HG03442 (cell line): ENCODE results near the gene IMMT.
"Not testable (repeated sequence)": the region's sequence is repeated elsewhere in the genome, so short reads cannot be mapped to it uniquely, and the experiment has no call there.

ENCODE experiments used
- ATAC-seq: cut with Tn5 transposase; IDR thresholded peaks from one replicate; pipeline ENCODE4 v1.9.1; 2021; ENCODE audit warnings: mild to moderate bottlenecking, moderate library complexity; ENCODE audit not compliant: unreplicated experiment

Gene IMMT

DNA sequence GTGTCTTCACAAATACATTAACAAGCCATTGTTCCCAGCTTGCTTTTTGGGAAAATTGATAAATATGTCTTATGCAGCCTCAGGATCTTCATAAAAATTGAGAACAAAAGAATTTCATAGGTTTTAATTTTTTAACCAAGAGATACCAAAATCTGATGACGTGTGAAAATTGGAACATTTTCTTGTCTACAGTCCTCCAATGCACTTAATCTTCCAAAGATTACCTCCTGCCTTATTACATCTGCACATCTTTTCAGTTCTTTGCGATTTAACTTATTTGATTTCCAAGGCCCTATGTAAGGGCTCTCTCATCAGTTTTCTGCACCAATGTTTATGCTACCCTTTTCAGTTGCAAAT is 7.1 kb upstream of the IMMT start:
- ATAC-seq = no peak

DNA sequence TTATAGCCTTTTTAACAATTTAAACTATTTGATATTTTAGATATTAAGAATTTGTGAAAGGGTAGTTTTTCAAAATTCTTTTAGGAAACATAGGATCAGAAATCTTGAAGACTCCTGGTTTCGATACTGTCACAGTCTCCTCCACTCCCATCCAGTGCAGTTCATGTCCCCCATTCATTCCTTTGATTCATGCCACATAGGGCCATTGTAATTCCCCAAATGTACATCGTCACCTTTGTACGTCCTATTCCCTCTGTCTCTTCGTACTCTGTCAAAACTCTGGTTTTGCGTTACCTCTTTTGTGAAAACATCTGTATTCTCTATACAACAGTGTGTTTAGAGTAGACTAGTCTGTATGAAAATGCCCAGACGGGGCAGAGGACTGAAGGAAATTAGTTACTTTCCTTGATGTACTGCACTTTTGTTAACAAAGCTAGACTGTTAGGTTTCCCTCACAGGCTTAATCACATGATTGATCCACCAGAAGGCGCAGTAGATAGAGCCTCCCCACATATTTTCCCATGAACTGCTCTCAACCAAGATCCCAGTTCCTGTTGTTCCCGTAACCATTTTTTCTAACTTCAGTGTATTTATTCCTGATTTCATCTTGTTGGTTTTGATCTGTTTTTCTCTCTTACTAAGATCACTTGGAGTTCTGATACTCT is 6.5 kb upstream of the IMMT start:
- ATAC-seq = no peak

DNA sequence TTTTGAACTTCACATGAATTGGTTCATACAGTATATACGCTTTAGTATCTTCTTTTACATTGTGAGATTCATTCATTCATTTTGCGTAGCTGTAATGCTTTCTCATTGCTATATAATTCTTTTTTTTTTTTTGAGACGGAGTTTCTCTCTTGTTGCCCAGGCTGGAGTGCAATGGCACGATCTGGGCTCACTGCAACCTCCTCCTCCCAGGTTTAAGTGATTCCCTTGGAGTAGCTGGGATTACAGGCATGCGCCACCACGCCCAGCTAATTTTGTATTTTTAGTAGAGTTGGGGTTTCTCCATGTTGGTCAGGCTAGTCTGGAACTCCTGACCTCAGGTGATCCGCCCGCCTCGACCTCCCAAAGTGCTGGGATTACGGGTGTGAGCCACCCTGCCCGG is 5.3 kb upstream of the IMMT start:
- not testable (repeated sequence) for ATAC-seq

DNA sequence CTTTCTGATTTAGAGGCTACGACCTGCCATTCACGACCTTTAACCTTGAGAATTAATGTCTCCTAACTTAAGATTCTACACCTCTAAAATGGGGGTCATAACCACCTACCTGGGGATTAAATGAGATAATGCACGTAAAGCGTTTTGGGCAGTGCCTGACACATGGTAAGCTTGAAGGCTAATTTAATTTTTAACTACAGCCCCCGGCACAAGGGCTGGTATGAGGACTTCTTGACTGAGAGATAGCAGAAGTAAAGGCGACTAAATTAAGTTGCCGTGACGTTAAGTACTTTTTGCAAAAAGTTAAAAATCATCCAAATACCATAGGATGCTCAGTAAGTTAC is 4.5 kb upstream of the IMMT start:
- no peak for ATAC-seq

DNA sequence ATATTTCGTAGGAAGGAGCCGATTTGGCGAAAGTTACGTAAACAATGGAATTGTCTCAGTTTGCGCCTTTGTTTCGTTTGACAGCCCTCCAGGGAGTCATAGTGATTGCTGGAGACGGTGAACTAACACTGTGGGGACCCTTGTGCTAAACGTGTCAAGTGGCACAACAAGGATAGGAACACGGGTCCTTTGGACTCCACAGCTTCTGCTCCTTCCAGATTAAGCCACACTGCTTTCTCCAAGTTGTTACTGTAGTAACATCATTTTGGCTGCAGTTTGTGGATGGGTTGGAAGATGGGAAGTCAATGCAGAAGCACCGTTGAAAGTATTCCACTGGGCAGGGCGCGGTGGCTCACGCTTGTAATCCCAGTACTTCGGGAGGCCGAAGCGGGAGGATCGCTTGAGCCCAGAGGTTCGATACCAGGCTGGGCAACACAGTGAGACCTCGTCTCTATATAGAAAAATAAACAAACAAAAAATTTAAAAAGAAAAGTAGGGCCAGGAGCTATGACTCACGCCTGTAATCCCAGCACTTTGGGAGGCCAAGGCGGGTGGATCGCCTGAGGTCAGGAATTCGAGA is 636 bp upstream of the IMMT start:
- ATAC-seq = no peak

DNA sequence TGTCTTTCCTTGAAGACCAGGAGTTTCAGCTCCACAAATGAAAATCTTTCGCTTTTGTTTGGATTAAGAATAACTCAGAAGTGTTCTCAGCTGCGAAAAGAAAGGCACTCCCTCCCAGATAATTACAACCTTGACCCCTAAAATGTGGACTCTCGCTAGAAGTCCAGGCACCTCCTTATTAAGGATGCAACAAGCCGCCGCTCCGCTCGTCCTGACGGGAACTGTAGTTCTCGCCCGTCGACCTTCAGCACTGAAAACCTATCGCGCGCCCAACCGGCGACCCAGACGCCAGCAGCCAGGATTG is 559 bp downstream of the IMMT start:
- no peak for ATAC-seq

DNA sequence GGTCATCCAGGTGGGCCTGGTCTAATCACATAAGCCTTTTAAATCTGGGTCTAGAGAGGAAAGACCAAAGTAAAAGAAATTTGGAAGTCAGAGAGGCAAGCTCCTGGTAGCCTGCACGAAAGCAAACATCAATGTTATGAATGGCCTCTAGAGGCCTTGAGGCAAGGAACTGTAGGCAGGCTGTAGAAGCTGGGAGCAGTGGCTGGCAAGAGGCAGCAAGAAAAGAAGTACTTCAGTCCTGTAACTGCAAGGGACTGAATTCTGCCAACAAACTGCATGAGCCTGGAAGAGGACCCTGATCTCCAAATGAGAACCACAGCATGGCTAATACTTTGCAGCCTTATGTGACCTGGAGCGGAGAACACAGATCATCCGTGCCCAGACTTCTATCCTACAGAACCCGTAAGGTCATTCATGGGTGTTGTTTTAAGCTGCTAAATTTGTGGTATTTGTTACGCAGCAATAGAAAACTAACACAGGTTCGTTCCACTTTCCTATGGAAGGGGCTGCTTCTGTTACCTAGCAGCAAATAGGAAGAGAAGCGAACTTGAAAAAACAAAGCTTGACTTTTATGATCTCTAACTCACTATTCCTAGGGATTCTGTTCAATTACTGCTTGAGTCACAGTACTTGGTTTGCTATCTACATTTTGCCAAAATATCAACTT is 1.2 kb downstream of the IMMT start:
- no peak for ATAC-seq

DNA sequence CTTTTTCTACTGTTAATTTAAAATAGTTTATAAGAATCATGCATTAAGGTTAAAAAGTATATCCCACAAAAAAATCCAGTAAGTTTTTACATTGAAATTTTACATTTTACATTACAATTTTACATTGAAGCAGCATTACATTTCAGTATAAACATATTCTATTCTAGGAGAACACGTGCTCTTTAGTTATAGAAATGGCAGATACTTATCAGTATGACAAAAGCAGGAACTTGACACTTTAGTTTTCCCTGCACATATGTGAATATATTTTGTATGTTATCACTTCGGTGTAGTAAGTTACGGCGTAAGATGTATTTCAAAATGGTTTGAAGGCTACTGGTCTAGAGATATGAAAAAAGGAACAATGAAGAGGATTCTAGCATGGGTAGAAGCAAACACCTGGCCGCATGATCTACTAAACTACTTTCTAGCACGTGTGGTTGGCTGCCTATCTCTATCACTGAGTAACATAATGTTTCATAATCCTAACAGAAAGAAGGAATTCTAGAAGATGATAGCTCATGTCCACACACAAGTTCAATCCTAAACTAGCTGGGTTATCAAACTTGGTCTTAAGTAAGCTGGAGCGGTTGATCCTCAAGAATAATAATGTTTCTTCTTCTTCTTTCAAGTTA is 5.4 kb downstream of the IMMT start:
- no peak for ATAC-seq

DNA sequence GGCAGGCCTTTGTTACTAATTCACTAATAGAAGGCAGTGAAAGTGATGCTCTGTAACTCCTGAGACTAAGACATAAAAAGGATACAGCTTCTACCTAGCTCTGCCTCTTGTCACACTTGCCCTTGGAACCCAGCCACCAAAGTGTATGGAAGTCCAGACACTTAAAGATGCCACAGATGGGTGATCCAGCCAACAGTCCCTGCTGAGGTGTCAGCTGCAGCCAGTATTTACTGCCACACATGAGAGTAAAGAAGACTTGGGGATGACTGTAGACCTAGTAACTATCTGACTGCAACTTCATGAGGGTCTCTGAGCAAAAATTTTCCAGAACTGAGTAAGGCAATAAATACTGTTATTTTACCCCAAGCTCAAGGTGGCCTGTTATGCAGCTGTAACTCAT is 8.8 kb downstream of the IMMT start:
- no peak for ATAC-seq

DNA sequence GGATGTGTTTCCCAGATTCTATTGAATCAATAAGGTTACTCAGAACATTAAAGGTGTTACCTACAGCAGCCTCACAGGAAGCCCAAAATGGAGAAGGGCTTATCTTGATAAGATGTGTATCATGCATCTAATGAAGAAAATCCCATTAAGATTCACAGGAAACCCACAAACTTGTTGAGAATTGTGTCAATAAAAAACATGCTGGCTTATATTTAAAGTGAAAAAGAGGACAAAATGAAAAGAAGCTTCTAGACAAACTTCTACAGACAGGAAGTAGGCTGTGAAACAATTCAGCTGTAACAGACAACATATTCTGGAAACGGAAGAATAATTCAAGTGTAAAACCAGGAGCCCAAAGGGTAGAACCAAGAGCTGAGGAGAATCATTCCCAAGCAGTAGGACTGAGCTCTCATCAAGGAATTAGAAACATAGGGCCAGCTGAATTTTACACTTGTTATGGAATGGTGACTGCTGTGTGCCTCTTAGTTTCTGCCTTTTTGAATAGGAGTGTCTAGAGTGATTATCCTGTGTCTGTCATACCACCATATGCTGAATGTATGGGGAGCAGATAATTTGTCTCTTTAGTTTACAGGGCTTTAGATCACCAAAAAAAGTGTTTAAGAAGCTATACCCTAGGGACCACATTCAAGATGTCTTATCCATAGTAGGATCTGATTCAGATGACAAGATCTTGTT is 9.6 kb downstream of the IMMT start:
- ATAC-seq = no peak

DNA sequence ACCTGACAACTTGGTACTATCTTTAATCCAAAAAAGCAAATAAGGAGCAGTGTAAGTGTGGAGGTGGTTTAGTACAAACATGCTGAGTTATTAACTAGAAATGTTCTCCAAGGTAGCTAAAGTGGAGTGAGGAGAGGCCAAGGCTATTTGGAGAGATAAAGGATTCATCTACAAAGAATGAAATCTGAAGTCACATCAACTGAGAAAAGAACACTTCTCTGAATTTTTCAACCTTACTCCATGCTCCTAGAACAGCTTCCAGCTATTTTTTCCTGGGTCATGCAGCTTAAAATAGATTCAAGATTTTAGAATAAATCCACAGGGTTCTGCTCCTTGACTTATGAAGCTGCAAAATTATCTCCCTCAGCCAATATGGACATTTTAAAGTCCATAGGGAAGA is 18.7 kb downstream of the IMMT start:
- ATAC-seq = no peak

DNA sequence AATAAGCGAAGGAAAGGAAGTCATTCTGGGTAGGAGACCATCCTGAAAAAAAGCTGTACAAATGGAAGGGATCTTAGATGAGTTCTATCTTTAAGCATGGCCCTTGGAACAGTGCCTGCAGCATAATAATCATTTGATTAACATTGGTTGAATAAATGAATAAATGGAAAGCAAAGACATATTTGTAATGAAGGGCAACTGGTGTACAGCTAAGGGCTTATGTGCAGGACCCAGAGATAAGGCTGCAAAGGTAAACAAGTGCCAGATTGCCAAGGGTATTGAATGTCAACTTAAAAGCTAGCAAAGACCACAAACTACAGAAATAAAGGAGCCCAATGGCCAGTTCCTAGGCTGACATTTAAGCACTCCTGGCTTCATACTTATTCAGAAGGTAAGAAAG is 19.4 kb downstream of the IMMT start:
- no peak for ATAC-seq

DNA sequence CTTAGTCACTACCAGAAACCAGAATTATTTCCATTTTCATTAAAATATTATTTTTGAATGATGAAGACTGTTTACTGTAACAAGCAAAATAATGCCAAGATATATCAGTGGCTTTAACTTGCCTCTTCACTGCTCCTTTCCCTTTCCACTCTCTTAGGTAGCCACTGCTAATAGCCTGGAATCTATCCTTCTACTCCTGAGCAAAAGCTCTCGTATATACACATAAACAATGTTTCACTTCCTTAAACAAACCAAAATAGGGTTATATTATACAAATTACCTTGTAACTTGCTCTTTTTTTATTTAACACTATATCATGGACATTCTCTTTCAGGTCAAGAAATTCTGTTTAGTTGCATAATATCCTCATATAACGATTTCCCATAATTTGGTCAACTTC is 20.8 kb downstream of the IMMT start:
- ATAC-seq = no peak

DNA sequence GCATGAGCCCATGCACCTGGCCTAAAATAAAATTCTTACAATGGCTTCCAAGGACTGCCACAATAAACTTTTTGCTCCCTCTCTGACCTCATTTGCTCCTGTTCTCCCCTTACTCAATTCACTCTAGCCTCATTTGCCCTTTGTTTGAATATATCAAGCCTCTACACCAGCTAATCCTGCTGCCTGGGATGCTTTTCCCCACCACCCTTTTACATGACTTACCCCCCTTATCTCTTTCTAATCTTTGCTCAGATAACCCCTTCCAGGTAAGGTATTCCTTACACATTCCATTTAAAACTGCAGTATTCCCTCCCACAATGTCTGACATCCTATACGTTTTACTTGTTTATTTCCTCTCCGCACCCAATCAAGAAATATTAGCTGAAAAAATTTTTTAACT is 22.7 kb downstream of the IMMT start:
- no peak for ATAC-seq

DNA sequence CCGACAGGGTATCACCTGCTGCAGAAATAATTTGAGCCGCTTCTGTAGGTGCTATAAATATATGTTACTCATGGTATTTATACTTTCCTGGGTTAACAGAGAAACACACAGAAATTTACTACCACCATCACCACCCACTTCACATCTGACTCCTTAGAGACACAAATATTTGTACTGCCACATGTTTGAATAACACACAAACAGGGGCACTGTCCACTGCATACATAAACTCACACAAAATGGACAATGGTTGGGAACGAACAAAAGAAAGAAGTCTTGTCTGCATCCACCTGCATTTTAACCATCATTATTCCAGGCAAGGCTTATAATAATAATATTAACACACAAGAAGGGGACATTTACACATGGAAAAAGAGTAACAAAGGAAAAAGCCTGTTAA is 24.0 kb downstream of the IMMT start:
- no peak for ATAC-seq

DNA sequence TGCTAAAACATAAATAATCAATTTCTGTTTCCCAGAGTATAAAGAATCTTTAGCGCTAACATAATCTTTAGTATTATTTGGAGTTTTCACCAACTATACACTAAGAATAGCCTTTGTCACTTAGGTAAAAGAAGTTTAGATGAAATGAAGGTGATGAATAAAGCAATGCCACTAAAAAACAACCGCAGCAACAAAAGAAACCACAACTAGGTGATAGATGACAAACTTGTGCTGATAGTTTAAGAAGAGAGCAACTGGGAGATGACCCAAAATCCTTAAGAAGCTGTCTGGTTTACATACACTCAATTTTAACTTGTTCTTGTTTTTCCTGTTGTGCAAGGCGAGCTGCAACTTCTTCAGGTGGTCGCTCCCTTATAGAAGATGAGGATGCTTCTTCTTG is 24.8 kb downstream of the IMMT start:
- no peak for ATAC-seq

DNA sequence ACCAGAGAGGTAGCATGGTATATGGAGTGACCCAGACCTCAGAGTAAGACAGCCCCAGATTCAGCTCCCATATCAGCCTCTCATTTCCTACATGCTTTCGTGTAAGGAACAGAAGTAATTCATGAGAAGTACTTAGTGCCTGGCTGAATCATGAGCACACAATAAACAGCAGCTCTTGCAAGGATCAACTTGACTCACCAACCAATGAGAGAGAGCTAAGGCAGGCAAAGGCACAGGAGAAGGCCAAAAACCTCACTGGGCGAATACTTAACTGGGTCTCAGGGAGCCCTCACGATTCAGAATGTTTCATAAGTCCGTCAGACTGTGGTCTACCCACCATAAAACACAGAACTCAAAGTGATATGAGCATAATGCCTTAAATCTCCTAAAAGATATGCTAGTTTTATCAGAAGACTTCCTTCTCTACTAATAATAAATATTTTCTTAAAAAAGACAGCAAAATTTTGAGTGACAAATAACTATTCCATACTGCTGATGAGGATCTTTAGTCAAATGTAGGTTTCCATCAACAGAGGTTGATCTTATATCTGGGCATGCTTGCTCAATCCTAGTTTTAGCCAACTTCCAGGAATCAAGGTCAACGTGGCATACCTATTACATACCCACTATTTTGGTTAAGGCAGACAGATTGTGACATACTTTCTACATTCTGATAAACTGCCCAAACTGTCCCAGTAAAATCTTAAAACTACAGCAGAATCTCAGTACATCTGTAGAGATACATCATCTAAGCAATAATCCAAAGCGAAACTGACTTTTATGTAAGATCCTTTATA is 34.9 kb downstream of the IMMT start:
- no peak for ATAC-seq

DNA sequence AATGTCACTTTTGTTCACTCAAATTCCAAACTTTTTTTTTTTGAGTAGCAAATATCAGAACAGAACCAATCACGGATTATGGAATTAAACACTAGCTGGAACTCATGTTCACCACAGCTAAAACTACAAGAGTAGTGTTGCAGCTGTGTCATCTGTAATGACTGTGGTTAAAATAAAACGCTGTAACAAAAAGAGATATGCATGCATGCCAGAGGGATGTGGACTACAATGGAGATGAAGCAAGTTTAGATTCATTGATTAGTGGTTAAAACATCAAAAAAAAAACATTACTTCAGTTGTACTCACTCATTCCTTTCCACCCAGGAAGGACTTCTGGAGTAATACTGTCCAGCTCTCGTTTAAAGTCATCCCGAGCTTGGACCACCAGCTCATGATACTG is 37.0 kb downstream of the IMMT start:
- ATAC-seq = no peak

DNA sequence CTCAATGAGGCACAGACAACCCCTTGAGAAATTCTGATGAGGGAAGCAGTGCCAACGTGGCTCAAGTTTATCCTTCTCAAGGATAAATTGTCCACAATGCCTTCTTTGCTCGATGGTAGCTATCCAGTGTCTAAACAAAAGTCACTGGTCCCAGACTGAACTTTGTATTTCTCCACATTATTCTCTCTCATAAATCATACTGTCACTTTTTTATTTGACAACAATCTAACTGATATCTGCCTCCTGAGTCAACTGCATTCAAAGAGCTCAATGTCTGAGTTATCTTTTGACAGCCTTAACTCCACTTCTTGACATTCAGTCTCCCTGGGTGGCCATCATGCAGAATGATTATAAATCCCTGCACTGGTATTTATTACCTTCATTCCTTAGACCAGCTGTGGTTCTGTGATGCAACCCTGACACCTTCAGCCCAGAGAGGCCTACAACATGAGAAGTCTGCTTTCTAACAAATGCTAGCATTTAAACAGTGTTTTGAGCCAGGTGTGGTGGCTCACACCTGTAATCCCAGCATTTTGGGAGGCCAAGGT is 38.2 kb downstream of the IMMT start:
- ATAC-seq = no peak

DNA sequence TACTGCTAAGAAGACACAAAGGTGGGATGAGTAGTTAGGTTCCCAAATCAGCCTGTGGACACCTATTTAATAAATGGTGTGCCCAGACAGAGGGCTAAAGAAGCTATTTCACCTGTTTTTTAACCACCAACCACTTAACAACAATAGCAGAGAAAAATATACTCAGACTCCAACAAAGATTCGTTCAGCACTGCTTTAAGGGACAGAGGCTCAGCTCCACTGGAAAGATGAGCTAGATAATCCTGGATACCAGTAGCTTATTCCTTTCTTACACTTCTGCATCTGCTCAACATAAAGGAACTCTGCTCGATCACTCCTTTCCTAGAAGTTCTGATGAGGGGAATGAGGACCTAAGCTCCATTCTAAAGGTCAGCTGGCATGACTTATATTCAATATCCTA is 44.8 kb downstream of the IMMT start:
- no peak for ATAC-seq

DNA sequence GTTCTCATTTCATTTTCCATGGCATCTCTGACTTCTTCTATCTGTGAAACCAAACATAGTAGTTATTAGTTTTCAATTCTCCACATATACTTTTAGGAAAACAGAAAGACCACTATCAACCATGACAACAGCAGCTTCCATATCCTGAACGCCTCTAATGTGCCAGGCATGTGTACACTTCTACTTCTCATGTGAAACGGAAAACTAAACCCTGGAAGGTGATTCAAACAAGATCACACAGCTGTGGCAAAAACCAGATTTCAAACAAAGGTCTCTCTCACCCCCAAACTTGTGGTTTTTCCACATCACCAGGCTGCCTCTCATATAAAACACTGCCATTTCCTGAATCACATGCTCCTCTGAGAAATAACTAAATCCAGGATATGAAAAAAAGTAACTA is 47.5 kb downstream of the IMMT start:
- ATAC-seq = no peak
